ENCODE results near the gene GPC6.

GRCh38 chr13:94343243-94343585, 1116.6 kb downstream of the GPC6 start:
- TF ChIP-seq CTCF (IDR thresholded peaks at IDR 0.05; ENCODE audit: low read depth, low read length, missing input control) (no peak), SP1 (IDR thresholded peaks at IDR 0.05) (no peak), FOXA1 (IDR thresholded peaks at IDR 0.05) (no peak), RAD21 (IDR thresholded peaks at IDR 0.05) (no peak), YY1 (IDR thresholded peaks at IDR 0.05) (peak; percentile 33), JUND (IDR thresholded peaks at IDR 0.05) (no peak), REST (IDR thresholded peaks at IDR 0.05) (no peak), HNF4A (conservative IDR thresholded peaks at IDR 0.05) (no peak)

Measured in liver (tissue), 3 donors.